ENCODE measurements around the gene RAP1GDS1.
A peak's percentile ranks its signal among the peaks of the same experiment; 100 is the strongest.

The RAP1GDS1 gene, protein sequence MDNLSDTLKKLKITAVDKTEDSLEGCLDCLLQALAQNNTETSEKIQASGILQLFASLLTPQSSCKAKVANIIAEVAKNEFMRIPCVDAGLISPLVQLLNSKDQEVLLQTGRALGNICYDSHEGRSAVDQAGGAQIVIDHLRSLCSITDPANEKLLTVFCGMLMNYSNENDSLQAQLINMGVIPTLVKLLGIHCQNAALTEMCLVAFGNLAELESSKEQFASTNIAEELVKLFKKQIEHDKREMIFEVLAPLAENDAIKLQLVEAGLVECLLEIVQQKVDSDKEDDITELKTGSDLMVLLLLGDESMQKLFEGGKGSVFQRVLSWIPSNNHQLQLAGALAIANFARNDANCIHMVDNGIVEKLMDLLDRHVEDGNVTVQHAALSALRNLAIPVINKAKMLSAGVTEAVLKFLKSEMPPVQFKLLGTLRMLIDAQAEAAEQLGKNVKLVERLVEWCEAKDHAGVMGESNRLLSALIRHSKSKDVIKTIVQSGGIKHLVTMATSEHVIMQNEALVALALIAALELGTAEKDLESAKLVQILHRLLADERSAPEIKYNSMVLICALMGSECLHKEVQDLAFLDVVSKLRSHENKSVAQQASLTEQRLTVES

GRCh38 chr4:98260579-98261404, at the start of gene RAP1GDS1:
TSS of gene RAP1GDS1 (plus strand) at chr4:98261384. CDS start at chr4:98261566, 182 bp downstream.
- DNase-seq (peak; percentile 95), ATAC-seq (ENCODE audit: insufficient read depth, low read depth) (peak; percentile 75)
- H3K27ac ChIP-seq (ENCODE audit: low read length), result peak within 1 kb of the TSS; percentile 95
- peaks cover 15% of the 10 kb centered on the region; the same call in 1 of the 2 replicates for H4K20me1 ChIP-seq (ENCODE audit: insufficient read depth, low read length)
- peaks cover 3% of the 10 kb centered on the region for H3K36me3 ChIP-seq (ENCODE audit: insufficient read depth, low read length)
- H3K9ac ChIP-seq (ENCODE audit: low read depth, low read length), result peak within 1 kb of the TSS; percentile 91
- H3K4me2 ChIP-seq (ENCODE audit: insufficient read depth, low read length), result peak within 1 kb of the TSS; percentile 85
- TF ChIP-seq EZH2 (IDR thresholded peaks at IDR 0.05; ENCODE audit: borderline replicate concordance, low read depth, low read length, severe bottlenecking) (no peak), CTCF (IDR thresholded peaks at IDR 0.05; ENCODE audit: borderline replicate concordance, extremely low read depth, low read length, poor library complexity, severe bottlenecking) (no peak)
- peaks cover 64% of the 10 kb centered on the region for H3K79me2 ChIP-seq (ENCODE audit: insufficient read depth, low read length)
- H3K4me3 ChIP-seq (ENCODE audit: low read depth in 1 of 2, low read length in 2 of 2), result peak within 1 kb of the TSS; percentile 70 to 75
- no peaks in the 10 kb centered on the region for H3K9me3 ChIP-seq (ENCODE audit: insufficient read depth, low read length, severe bottlenecking)
- H2AFZ ChIP-seq (ENCODE audit: low read depth, low read length), result peak within 1 kb of the TSS; percentile 87
- no peaks in the 10 kb centered on the region for H3K27me3 ChIP-seq (ENCODE audit: insufficient read depth, low read length, poor library complexity)
- peaks cover 44% of the 10 kb centered on the region for H3K4me1 ChIP-seq (ENCODE audit: insufficient read depth, low read length)

DNA sequence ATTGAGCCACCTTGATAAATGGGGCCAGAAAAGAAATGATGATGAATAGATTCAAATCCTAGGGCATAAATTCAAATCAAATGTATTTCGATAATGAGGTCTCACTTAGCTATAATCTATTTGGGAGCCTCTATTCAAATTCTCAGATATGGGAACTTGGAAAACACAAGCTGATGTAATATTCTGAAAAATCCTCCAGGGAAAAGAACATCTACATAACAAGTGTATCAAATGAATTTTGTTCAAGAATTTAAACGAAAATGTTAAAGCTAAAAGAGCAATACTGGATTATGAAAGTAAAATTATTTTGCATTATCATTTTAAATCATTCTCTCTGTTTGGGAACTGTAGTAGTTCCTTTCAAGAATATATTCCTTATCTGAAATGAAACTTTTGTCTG, 38.9 kb upstream of the RAP1GDS1 start:
- no peak for DNase-seq
- TF ChIP-seq CTCF (IDR thresholded peaks at IDR 0.05; ENCODE audit: borderline replicate concordance, extremely low read depth, low read length, poor library complexity, severe bottlenecking), result no peak
- no peak for TF ChIP-seq EZH2 (IDR thresholded peaks at IDR 0.05; ENCODE audit: borderline replicate concordance, low read depth, low read length, severe bottlenecking)
- ATAC-seq (ENCODE audit: insufficient read depth, low read depth), result no peak

GRCh38 chr4:98226396-98226795, 34.8 kb upstream of the RAP1GDS1 start:
- H3K79me2 ChIP-seq (ENCODE audit: insufficient read depth, low read length), result no peaks in the 10 kb centered on the region
- H3K27me3 ChIP-seq (ENCODE audit: insufficient read depth, low read length, poor library complexity), result no peaks in the 10 kb centered on the region
- H3K36me3 ChIP-seq (ENCODE audit: insufficient read depth, low read length), result no peaks in the 10 kb centered on the region
- no peak overlapping the region for H2AFZ ChIP-seq (ENCODE audit: low read depth, low read length)
- TF ChIP-seq CTCF (IDR thresholded peaks at IDR 0.05; ENCODE audit: borderline replicate concordance, extremely low read depth, low read length, poor library complexity, severe bottlenecking) (no peak), EZH2 (IDR thresholded peaks at IDR 0.05; ENCODE audit: borderline replicate concordance, low read depth, low read length, severe bottlenecking) (no peak)
- H3K4me2 ChIP-seq (ENCODE audit: insufficient read depth, low read length), result no peak overlapping the region
- DNase-seq, result no peak
- H3K27ac ChIP-seq (ENCODE audit: low read length), result no peak overlapping the region
- no peaks in the 10 kb centered on the region for H3K9me3 ChIP-seq (ENCODE audit: insufficient read depth, low read length, severe bottlenecking)
- H3K4me3 ChIP-seq (ENCODE audit: low read depth in 1 of 2, low read length in 2 of 2), result no peak overlapping the region
- ATAC-seq (ENCODE audit: insufficient read depth, low read depth), result no peak
- no peak overlapping the region for H3K9ac ChIP-seq (ENCODE audit: low read depth, low read length)
- H4K20me1 ChIP-seq (ENCODE audit: insufficient read depth, low read length), result no peaks in the 10 kb centered on the region
- peaks cover 3% of the 10 kb centered on the region for H3K4me1 ChIP-seq (ENCODE audit: insufficient read depth, low read length)

More for the DNA sequence above, 38.9 kb upstream of the RAP1GDS1 start:
- Histone ChIP-seq H3K9ac (ENCODE audit: low read depth, low read length) (no peak overlapping the region), H3K4me1 (ENCODE audit: insufficient read depth, low read length) (no peaks in the 10 kb centered on the region), H3K4me2 (ENCODE audit: insufficient read depth, low read length) (no peak overlapping the region), H3K36me3 (ENCODE audit: insufficient read depth, low read length) (no peaks in the 10 kb centered on the region), H3K27ac (ENCODE audit: low read length) (no peak overlapping the region), H3K27me3 (ENCODE audit: insufficient read depth, low read length, poor library complexity) (no peaks in the 10 kb centered on the region), H3K79me2 (ENCODE audit: insufficient read depth, low read length) (no peaks in the 10 kb centered on the region), H2AFZ (ENCODE audit: low read depth, low read length) (no peak overlapping the region), H3K9me3 (ENCODE audit: insufficient read depth, low read length, severe bottlenecking) (no peaks in the 10 kb centered on the region), H4K20me1 (ENCODE audit: insufficient read depth, low read length) (no peaks in the 10 kb centered on the region), H3K4me3 (ENCODE audit: low read depth in 1 of 2, low read length in 2 of 2) (no peak overlapping the region)

All from DND-41 (cell line).